Prostate gland (tissue), 2 donors: ENCODE data around the gene FLNC.

Source experiments
- CTCF ChIP-seq, 4 experiments: fragments of 200-600 bp in 2 of 4; fragments of 450-650 bp in 2 of 4; sonication (generic) in 2 of 4; IDR thresholded peaks; 1 replicate in 3 of 4; 2 replicates in 1 of 4; pipeline ENCODE4 v1.5.1; 2016 to 2019; ENCODE audit warnings: antibody characterized with exemption in 4 of 4, mild to moderate bottlenecking in 2 of 4, moderate library complexity in 2 of 4
- POLR2A ChIP-seq: fragments of 450-650 bp; IDR thresholded peaks from one replicate; pipeline ENCODE4 v1.6.1; 2016; ENCODE audit warnings: antibody characterized with exemption, mild to moderate bottlenecking
- POLR2AphosphoS5 ChIP-seq: sonication (generic); formaldehyde crosslinking; IDR thresholded peaks from one replicate; pipeline ENCODE4 v1.6.1; 2017; ENCODE audit warnings: antibody characterized with exemption

GRCh38 chr7:128826512-128826911 is 3.7 kb upstream of the FLNC start:
- TF ChIP-seq CTCF (IDR thresholded peaks at IDR 0.05) (no peak), POLR2A (no peak), POLR2AphosphoS5 (no peak)
